Activated T-helper 17 cell treated with anti-CD3 and anti-CD28 coated beads, Interleukin-2, amount 50 U/mL, for 72 hours (primary cell): Measurements from ENCODE around the gene FGGY. TPM values are rescaled to one million over a fixed set of nuclear protein-coding genes. Genes with fewer than 3 reads are reported as not detected.
A peak's percentile ranks its signal among the peaks of the same experiment; 100 is the strongest.

Experiments used
- ATAC-seq: fragments of 150-1000 bp; cut with Tn5 transposase; replicated peaks from 2 replicates; pipeline ENCODE4 v1.10.0; 2021; ENCODE audit warnings: mild to moderate bottlenecking, moderate library complexity
- H3K27ac Mint-ChIP-seq: one replicate; pipeline ENCODE4 v1.8.0; 2022; ENCODE audit warnings: mixed read lengths
- H3K27me3 Mint-ChIP-seq: one replicate; pipeline ENCODE4 v1.8.0; 2022; ENCODE audit warnings: mixed read lengths
- H3K36me3 Mint-ChIP-seq: one replicate; pipeline ENCODE4 v1.8.0; 2022; ENCODE audit warnings: low read depth, mild to moderate bottlenecking, mixed read lengths
- H3K4me1 Mint-ChIP-seq: one replicate; pipeline ENCODE4 v1.8.0; 2022; ENCODE audit warnings: mixed read lengths
- H3K4me3 Mint-ChIP-seq: one replicate; pipeline ENCODE4 v1.8.0; 2022; ENCODE audit warnings: mild to moderate bottlenecking, mixed read lengths
- H3K9me3 Mint-ChIP-seq: one replicate; pipeline ENCODE4 v1.8.0; 2022; ENCODE audit warnings: mixed read lengths
- total RNA-seq, 2 donors: library from RNA; stranded (reverse); gene quantifications; one replicate each; pipeline ENCODE4 v1.2.3, GENCODE V29; 2022

The FGGY gene
- total RNA-seq, 2 donors from 2014 or later: 8.1 to 16.4 TPM

DNA sequence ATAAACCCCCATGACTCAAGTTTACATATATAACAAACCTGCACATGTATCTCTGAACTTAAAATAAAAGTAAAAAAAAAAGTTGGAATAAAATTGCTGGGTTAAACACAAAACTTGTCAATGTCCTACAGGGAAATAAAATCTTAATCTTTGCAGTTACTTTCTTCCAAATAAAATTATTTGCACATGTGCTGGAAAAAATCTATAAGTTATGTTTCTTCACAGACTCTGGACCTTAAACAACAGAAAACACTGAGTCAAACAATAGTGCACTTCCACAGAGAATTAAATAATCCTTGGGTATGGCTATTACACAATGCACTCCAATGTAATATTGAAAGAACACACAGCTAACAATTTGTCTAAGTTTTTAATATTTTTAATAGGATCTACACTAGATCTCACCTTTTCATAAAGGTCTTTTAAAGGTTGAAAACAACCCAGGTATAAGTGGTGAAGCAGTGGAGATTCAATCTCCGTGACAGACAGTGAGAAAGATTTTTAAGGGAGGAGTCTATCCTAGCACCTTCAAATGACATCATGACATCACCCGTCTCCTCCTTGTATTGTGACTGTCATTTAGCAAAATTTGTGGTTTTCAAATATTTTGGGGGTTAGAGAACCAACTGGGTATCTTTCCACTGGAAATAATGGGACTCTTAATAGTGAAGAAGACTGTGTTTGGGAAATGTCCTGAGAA is 25.2 kb upstream of the FGGY start:
- no peaks in the 10 kb centered on the region for H3K9me3 Mint-ChIP-seq
- peak; percentile 28 for ATAC-seq
- H3K27me3 Mint-ChIP-seq: peaks cover 34% of the 10 kb centered on the region
- no peak overlapping the region for H3K4me3 Mint-ChIP-seq
- H3K36me3 Mint-ChIP-seq: no peaks in the 10 kb centered on the region
- H3K4me1 Mint-ChIP-seq: peaks cover 7% of the 10 kb centered on the region
- peak overlapping the region; percentile 15 for H3K27ac Mint-ChIP-seq

DNA sequence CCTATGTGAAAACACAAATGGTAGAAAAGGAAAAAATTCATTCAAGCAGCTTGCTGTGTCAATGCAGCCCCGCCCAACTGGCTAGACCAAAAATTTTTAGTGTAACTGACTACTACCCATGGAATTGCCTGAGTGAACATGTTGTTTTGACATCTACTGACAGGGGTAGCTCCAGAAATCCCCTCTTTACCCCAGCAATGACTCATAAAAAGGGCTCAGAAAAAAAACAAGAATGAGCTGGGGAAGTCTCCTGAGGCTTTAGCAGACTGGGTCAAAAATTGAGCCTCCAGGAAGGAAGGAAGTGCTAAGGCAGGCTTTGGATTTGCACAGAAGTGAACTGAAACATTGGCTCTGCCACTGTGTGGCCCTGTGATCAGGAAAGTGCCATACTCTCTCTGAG is 24.4 kb upstream of the FGGY start:
- H3K27me3 Mint-ChIP-seq: peaks cover 37% of the 10 kb centered on the region
- H3K9me3 Mint-ChIP-seq: no peaks in the 10 kb centered on the region
- no peak overlapping the region for H3K4me3 Mint-ChIP-seq
- peak; percentile 65 for ATAC-seq
- peaks cover 7% of the 10 kb centered on the region for H3K4me1 Mint-ChIP-seq
- no peaks in the 10 kb centered on the region for H3K36me3 Mint-ChIP-seq
- H3K27ac Mint-ChIP-seq: peak overlapping the region; percentile 15

DNA sequence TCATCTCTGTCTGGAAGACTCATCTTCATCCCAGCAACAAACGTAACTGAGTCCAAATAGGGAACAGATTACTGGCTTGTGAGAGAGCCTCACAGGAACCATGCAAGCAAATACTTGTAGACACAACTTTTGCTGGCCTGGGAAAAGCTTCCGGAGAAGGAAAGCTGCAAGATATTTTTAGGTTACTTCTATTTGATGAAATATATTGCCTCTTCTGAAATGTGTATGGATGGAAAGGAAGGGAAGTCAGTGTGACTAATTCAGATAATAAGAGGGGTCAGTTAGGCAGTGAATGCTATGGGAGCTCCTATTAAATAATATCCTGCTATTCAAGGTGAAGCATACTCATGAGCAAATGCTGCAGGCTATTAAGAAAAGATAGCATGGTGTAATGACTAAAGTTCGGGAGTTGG is 20.4 kb upstream of the FGGY start:
- Mint-ChIP-seq H3K9me3 (no peaks in the 10 kb centered on the region), H3K36me3 (no peaks in the 10 kb centered on the region), H3K4me1 (peaks cover 7% of the 10 kb centered on the region), H3K4me3 (no peak overlapping the region), H3K27me3 (peaks cover 39% of the 10 kb centered on the region), H3K27ac (no peak overlapping the region)
- no peak for ATAC-seq

DNA sequence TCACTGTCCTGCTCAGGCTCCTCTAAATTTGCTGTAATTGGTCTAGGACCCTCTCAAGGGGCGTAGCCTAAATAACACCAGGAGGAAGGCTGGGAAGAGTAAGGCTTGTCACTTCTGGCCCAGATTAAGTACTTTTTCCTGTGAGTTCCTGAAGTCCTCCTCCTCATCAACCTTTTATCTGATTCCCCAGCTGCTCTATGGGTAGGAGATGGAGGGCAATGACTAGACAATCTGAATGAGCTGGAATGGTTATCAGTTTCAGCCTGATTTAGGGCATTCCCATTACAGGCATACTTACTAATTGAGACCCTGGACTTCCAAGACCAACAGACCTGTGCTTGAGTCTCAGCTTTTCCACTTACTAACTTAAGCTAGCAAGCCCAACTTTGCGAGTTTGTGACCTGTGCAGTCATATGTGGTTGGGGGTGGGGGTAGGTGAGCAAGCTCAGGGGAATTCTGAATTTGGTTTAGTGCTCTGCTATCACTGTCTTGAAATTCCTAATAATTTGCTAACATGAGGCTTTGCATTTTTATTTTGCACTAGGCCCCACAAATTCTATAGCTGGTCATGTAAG is 18.0 kb upstream of the FGGY start:
- H3K27ac Mint-ChIP-seq: no peak overlapping the region
- H3K9me3 Mint-ChIP-seq: no peaks in the 10 kb centered on the region
- no peaks in the 10 kb centered on the region for H3K36me3 Mint-ChIP-seq
- H3K4me1 Mint-ChIP-seq: peaks cover 7% of the 10 kb centered on the region
- no peak overlapping the region for H3K4me3 Mint-ChIP-seq
- H3K27me3 Mint-ChIP-seq: peaks cover 33% of the 10 kb centered on the region
- peak; percentile 28 for ATAC-seq

DNA sequence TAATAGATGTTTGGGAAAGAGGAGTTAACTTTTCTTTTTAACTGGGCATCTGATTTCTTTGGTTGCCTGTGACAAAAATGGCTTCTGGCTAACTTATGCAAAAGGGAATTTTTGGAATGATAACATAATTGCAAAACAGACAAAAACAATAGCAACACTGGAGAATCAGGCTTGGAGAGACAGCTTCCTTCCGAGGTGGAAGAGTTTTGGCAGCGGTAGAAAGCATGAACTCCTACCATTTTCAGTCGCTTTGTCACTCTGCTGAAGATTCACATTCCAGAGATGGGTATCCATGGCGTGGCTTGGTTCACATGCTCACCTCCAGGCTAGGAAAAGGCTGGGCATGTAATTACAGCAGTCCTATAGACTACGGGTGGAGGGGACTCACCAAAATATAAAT is 17.2 kb upstream of the FGGY start:
- no peak overlapping the region for H3K27ac Mint-ChIP-seq
- H3K4me3 Mint-ChIP-seq: no peak overlapping the region
- H3K27me3 Mint-ChIP-seq: peaks cover 35% of the 10 kb centered on the region
- peaks cover 7% of the 10 kb centered on the region for H3K4me1 Mint-ChIP-seq
- no peak for ATAC-seq
- H3K36me3 Mint-ChIP-seq: no peaks in the 10 kb centered on the region
- no peaks in the 10 kb centered on the region for H3K9me3 Mint-ChIP-seq

DNA sequence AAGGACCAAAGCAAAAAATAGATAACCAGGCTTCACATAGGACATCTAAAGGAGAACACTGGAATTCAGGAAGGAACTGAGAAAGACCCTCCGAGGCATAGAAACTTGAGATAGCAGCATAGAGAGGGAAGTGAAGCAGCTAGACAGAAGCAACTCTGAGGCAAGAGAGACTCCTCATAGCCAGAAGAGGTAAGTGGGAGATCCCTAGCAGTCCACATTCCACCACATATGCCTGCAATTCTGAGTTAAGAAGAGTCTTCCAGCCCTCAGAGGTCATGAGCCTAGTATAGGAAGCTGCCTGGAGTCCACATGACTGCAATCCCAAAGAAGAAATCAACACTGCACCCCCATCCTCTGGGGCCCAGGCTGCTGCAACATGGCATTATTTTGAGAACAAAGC is 13.9 kb upstream of the FGGY start:
- Mint-ChIP-seq H3K9me3 (no peaks in the 10 kb centered on the region), H3K36me3 (no peaks in the 10 kb centered on the region), H3K4me3 (no peak overlapping the region), H3K4me1 (no peaks in the 10 kb centered on the region), H3K27ac (no peak overlapping the region), H3K27me3 (peaks cover 20% of the 10 kb centered on the region)
- no peak for ATAC-seq

DNA sequence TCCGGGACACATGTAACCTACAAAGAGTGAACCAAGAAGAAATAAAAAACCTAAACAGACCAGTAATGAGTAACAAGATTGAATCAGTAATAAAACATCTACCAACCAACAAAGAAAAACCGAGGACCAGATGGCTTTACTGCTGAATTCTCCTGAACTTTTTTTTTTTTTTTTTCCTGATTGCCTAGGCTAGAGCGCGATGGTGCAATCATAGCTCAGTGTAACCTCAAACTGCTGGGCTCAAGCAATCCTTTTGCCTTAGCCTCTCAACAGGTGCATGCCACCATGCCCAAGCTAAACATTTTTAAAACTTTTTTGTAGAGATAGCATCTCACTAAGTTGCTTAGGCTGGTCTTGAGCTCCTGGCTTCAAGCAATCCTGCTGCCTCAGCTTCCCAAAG is 11.2 kb upstream of the FGGY start:
- Mint-ChIP-seq H3K4me1 (no peaks in the 10 kb centered on the region), H3K36me3 (no peaks in the 10 kb centered on the region), H3K27ac (no peak overlapping the region), H3K27me3 (peaks cover 5% of the 10 kb centered on the region), H3K9me3 (no peaks in the 10 kb centered on the region), H3K4me3 (no peak overlapping the region)
- no peak for ATAC-seq

DNA sequence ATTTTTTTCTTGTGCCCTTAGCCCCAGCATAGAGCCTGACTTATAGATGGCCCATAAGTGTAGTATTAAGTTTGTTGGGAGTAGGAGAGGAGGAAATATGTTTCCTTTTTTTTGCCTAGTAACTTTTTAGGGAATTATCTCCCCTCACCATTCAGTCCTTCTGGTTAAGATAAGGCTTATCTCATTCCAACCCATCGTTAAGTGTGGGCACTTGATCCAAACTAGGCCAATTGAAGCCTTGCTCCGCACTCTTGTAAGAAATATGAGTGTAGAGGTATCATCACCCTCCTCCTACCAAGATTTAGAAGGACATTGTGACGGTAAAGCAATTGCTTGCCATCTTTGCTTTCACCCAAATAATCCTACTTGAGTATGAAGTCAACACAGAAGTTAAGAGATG is 8.8 kb upstream of the FGGY start:
- no peaks in the 10 kb centered on the region for H3K9me3 Mint-ChIP-seq
- no peak overlapping the region for H3K4me3 Mint-ChIP-seq
- H3K27me3 Mint-ChIP-seq: peaks cover 3% of the 10 kb centered on the region
- no peak overlapping the region for H3K27ac Mint-ChIP-seq
- no peaks in the 10 kb centered on the region for H3K4me1 Mint-ChIP-seq
- no peak for ATAC-seq
- no peaks in the 10 kb centered on the region for H3K36me3 Mint-ChIP-seq

DNA sequence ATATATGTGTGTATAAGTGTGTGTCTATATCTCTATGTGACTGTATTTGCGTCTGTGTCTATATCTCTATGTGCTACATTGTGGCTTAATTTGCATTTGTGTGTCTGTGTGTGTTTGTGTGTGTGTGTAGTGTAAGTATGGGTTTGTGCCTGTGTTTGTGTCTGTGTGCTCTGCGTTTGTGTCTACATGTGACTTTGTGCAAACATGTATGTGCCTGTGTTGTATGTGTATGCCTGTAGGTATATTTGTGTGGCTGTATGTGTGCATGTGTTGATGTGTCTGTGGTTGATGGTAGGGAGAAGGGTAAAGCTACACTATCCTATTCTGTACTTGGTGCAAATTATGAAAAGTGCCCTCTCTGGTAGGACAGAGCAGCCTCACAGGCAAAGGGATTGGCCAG is 7.3 kb upstream of the FGGY start:
- H3K9me3 Mint-ChIP-seq: no peaks in the 10 kb centered on the region
- H3K27ac Mint-ChIP-seq: no peak overlapping the region
- ATAC-seq: no peak
- no peaks in the 10 kb centered on the region for H3K27me3 Mint-ChIP-seq
- no peaks in the 10 kb centered on the region for H3K4me1 Mint-ChIP-seq
- H3K36me3 Mint-ChIP-seq: no peaks in the 10 kb centered on the region
- H3K4me3 Mint-ChIP-seq: no peak overlapping the region

DNA sequence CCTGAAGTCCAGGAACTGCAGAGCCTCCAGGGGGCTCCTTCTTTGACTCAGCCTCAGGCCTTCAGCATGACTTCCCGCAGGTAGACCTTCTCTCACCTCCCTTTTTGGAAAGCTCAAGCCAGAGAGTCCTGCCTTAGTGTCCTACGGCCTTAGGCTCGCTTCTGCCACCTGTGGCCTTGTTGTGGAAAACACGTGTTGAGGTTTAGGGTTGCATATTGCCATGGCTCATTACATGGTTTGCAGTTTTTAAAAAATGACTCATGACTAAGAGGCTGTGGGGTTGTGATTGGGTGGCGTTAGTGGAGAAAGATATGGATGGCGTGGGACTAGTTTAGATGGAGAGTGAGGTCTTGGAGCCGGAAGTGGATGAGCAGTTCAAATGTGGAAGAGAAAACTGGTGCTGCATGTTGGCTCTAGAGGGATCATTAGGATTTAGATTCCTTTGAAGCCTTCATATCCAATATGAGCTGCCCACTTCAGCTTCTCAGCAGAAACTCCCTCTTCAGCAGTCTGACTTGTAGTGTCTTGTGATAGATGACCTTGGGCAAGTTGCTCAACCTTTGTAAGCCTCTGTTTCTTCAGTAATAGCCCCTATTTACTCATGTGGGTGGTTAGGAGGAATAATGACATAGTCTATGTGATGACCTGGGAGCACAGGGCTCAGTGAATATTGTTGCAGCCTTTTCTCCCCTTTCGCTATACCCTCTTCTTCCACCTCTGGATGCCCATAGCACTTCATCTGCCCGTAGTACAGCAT is 6.5 kb upstream of the FGGY start:
- Mint-ChIP-seq H3K9me3 (no peaks in the 10 kb centered on the region), H3K36me3 (no peaks in the 10 kb centered on the region), H3K4me3 (no peak overlapping the region), H3K27me3 (no peaks in the 10 kb centered on the region), H3K4me1 (no peaks in the 10 kb centered on the region), H3K27ac (no peak overlapping the region)
- ATAC-seq: peak; percentile 85

DNA sequence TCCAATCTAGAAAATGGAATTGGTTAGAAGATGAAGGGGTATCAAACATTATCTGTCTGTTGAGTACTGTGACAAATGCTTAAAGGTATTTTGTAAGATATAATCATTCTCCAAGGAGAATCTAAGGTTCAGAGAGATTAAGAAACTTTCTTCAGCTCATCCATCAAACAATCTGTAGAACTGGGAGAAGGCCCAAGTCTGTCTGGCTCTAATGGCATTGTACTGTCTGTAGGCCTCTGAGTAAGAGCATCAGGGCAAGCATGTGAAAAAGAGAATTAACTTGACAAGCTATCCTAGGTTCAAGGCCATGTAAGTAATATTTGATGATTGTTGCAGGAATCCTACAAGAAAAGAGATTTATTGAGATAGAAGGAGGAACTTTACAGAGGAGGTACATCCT is 5.3 kb upstream of the FGGY start:
- no peak overlapping the region for H3K4me3 Mint-ChIP-seq
- no peaks in the 10 kb centered on the region for H3K9me3 Mint-ChIP-seq
- no peaks in the 10 kb centered on the region for H3K27me3 Mint-ChIP-seq
- H3K36me3 Mint-ChIP-seq: no peaks in the 10 kb centered on the region
- ATAC-seq: no peak
- H3K27ac Mint-ChIP-seq: no peak overlapping the region
- H3K4me1 Mint-ChIP-seq: no peaks in the 10 kb centered on the region

DNA sequence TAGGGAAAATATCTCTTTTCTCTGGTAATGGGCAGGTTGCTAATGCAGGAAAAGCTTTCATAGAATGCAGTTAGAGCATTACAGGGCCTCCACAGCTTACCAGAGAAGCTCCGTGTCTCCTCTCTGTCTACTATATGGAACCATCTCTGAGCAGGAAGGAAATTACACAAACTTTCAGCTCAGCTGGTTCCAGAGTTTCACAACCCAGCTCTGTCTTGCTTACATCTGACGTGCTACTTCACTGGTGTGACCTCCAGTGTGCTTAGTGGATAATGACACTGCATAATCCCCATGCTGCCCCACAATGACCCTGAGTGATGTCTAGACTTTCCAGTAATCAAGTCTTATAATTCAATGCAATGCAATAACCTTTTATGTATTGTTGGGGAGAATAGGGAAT is 4.3 kb upstream of the FGGY start:
- Mint-ChIP-seq H3K27me3 (no peaks in the 10 kb centered on the region), H3K4me1 (no peaks in the 10 kb centered on the region), H3K4me3 (no peak overlapping the region), H3K36me3 (no peaks in the 10 kb centered on the region), H3K27ac (peak overlapping the region; percentile 5), H3K9me3 (no peaks in the 10 kb centered on the region)
- no peak for ATAC-seq

DNA sequence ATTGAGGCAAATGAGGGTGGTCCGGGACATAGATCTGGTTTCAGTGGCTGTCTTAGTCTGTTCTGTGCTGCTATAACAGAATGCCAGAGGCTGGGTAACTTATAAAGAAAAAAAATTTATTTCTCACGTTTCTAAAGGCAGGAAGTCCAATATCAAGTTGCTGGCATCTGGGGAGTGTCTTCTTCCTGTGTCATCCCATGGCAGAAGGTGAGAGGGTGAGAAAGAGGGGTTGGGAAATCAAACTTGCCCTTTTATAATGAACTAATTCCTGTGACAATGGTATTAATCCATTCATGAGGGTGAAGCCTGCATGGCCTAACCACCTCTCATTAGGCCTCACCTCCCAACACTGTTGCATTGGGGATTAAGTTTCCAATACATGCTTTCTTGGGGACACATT is 3.7 kb upstream of the FGGY start:
- Mint-ChIP-seq H3K27me3 (no peaks in the 10 kb centered on the region), H3K9me3 (no peaks in the 10 kb centered on the region), H3K27ac (no peak overlapping the region), H3K36me3 (no peaks in the 10 kb centered on the region), H3K4me1 (no peaks in the 10 kb centered on the region), H3K4me3 (no peak overlapping the region)
- no peak for ATAC-seq

DNA sequence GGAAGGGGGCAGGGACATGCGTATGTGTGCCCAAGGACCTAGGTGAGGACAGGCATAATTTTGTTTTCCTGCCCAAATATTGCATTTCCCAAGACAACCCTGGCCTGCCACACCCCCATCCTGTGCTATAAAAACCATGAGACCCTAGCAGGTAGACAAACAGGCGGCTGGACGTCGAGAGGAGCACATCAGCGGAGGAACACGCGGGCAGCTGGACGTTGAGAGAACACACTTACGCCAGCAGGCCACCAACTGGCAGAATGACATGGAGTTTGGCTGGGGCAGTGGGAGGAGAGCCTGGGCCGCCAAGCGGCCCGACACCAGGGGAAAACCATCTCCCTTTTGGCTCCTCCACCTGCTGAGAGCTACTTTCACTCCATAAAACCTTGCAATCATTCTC is 3.0 kb upstream of the FGGY start:
- ATAC-seq: no peak
- Mint-ChIP-seq H3K9me3 (no peaks in the 10 kb centered on the region), H3K27me3 (no peaks in the 10 kb centered on the region), H3K27ac (no peak overlapping the region), H3K4me3 (no peak overlapping the region), H3K36me3 (no peaks in the 10 kb centered on the region), H3K4me1 (peaks cover under 1% of the 10 kb centered on the region)

DNA sequence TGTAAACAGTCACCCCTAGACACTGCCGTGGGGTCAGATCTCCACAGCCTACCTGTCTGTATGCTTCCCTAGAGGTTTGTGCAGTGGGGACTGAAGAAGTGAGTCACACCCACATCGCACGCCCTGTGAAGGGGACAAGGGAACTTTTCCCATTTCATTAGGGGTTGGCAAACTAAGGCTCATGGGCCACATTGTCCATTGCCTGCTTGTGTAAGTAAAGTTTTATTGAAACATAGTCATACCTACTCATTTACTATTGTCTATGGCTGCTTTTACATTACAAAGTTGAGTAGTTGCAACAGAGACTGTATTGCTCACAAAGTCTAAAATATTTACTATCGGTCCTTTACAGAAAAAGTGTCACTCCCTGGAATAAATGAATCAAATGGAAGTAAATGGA is 2.5 kb upstream of the FGGY start:
- Mint-ChIP-seq H3K4me3 (no peak overlapping the region), H3K27me3 (no peaks in the 10 kb centered on the region), H3K27ac (no peak overlapping the region), H3K36me3 (no peaks in the 10 kb centered on the region), H3K9me3 (no peaks in the 10 kb centered on the region), H3K4me1 (peaks cover 7% of the 10 kb centered on the region)
- no peak for ATAC-seq
